PC-9 (cell line): ENCODE results near the gene VN1R5. TPM values are rescaled to one million over a fixed set of nuclear protein-coding genes. Genes with fewer than 3 reads are reported as not detected.
"Not testable (repeated sequence)": the region's sequence is repeated elsewhere in the genome, so short reads cannot be mapped to it uniquely, and the experiment has no call there.

Source experiments
- Bru-seq: library from RNA; stranded (reverse); fragments of 400-500 nt; gene quantifications from one replicate; lab custom pipeline; 2021; lab: Mats Ljungman, UMichigan
- BruChase-seq, 2 experiments: library from RNA; stranded (reverse); fragments of 400-500 nt; gene quantifications; one replicate each; lab custom pipeline; 2021; lab: Mats Ljungman, UMichigan
- BruUV-seq: library from RNA; stranded (reverse); fragments of 400-500 nt; replicated peaks from 2 replicates; lab custom pipeline; 2021; lab: Mats Ljungman, UMichigan
- CTCF ChIA-PET: fragments of 300-600 bp; sonication (Branson Sonifier 250); formaldehyde crosslinking; loops from one replicate; lab custom pipeline; 2022; ENCODE audit warnings: antibody characterized with exemption; lab: Charles Lee
- POLR2A ChIA-PET: fragments of 300-600 bp; sonication (Branson Sonifier 250); formaldehyde crosslinking; loops from one replicate; lab custom pipeline; 2022; ENCODE audit warnings: antibody characterized with exemption; ENCODE audit not compliant: unreplicated experiment; lab: Charles Lee
- DNase-seq, 2 experiments: peaks; one replicate each; pipeline versions ENCODE4 v3.0.0 to v3.0.0-alpha.2; 2015 to 2022; ENCODE audit warnings: mixed read lengths in 1 of 2
- H2AFZ ChIP-seq: fragments of 200-600 bp; sonication (generic); 2 replicates; pipeline ENCODE4 v1.8.1; 2017; ENCODE audit warnings: antibody characterized with exemption
- H3F3A ChIP-seq: fragments of 200-600 bp; sonication (generic); 2 replicates; pipeline ENCODE4 v1.8.1; 2017; ENCODE audit warnings: antibody characterized with exemption, mild to moderate bottlenecking, low read depth; ENCODE audit not compliant: insufficient read depth
- H3K27ac ChIP-seq: fragments of 200-600 bp; sonication (generic); 2 replicates; pipeline ENCODE4 v1.6.1; 2016; ENCODE audit warnings: mixed run types
- H3K27me3 ChIP-seq: fragments of 200-600 bp; sonication (generic); 2 replicates; pipeline ENCODE4 v1.6.1; 2016; ENCODE audit warnings: low read depth, mixed run types; ENCODE audit not compliant: insufficient read depth
- H3K36me3 ChIP-seq: fragments of 200-600 bp; sonication (generic); 2 replicates; pipeline ENCODE4 v1.6.1; 2016; ENCODE audit warnings: low read depth, mixed run types
- H3K4me1 ChIP-seq: fragments of 200-600 bp; sonication (generic); replicated peaks from 2 replicates; pipeline ENCODE4 v1.6.1; 2016; ENCODE audit warnings: mixed run types; ENCODE audit not compliant: insufficient read depth
- H3K4me2 ChIP-seq: fragments of 200-600 bp; sonication (generic); 2 replicates; pipeline ENCODE4 v1.6.1; 2017; ENCODE audit warnings: mixed run types
- H3K4me3 ChIP-seq: fragments of 200-600 bp; sonication (generic); 2 replicates; pipeline ENCODE4 v1.6.1; 2016; ENCODE audit warnings: mixed run types
- H3K79me2 ChIP-seq: fragments of 200-600 bp; sonication (generic); 2 replicates; pipeline ENCODE4 v1.6.1; 2017; ENCODE audit warnings: low read depth, mixed run types
- H3K9me2 ChIP-seq: fragments of 200-600 bp; sonication (generic); 2 replicates; pipeline ENCODE4 v1.8.1; 2017; ENCODE audit warnings: mild to moderate bottlenecking; ENCODE audit not compliant: insufficient read depth
- H3K9me3 ChIP-seq: fragments of 200-600 bp; sonication (generic); 2 replicates; pipeline ENCODE4 v1.8.1; 2016; ENCODE audit warnings: low read depth; ENCODE audit not compliant: insufficient read depth
- H4K20me1 ChIP-seq: fragments of 200-600 bp; sonication (generic); 2 replicates; pipeline ENCODE4 v1.8.1; 2017; ENCODE audit not compliant: insufficient read depth
- CTCF ChIP-seq: fragments of 200-600 bp; sonication (generic); conservative IDR thresholded peaks from 2 replicates; pipeline ENCODE4 v1.6.1; 2017; ENCODE audit warnings: mixed run types, antibody characterized with exemption, mild to moderate bottlenecking, moderate library complexity
- EZH2 ChIP-seq: fragments of 200-600 bp; sonication (generic); IDR thresholded peaks from 2 replicates; pipeline ENCODE4 v1.8.0; 2017; ENCODE audit warnings: antibody characterized with exemption, low read depth
- intact Hi-C: fragments of 100-400 bp; cut with micrococcal nuclease; formaldehyde crosslinking; loops from one replicate; pipeline ENCODE4 v1.10.0; 2022; ENCODE audit not compliant: unreplicated experiment
- long read RNA-seq: library from polyadenylated mRNA; stranded (forward); transcript quantifications from one replicate; pipeline ENCODE4 v2.0.0, GENCODE V29; 2022
- total RNA-seq: library from RNA; stranded (reverse); gene quantifications from 2 replicates; pipeline ENCODE4 v1.2.3, GENCODE V29; 2021

Gene VN1R5
- total RNA-seq: not detected in 2 replicates
- Bru-seq, nascent RNA: not detected
- BruChase-seq, experiment 1, labeled RNA remaining after a 2-hour chase: not detected
- BruChase-seq, experiment 2, labeled RNA remaining after a 6-hour chase: not detected
- long read RNA-seq: 0 reads

DNA sequence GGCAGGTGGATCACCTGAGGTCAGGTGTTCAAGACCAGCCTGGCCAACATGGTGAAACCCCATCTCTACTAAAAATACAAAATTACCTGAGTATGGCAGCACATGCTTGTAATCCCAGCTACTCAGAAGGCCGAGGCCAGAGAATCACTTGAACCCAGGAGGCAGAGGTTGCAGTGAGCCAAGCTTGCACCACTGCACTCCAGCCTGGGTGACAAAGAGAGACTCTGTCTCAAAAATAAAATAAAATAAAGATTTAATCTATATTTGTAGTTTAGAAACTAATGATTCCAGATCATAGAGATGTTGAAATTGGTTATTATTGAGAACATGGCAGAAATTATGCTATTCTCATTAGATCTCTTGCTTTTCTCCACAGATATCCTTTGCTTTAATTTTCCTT, at the start of gene VN1R5:
VN1R5 (plus strand) TSS at position 301 of the 400 bp plus-strand sequence.
- H3K9me2 ChIP-seq, H3K4me2 ChIP-seq, H3K4me3 ChIP-seq, H3K27ac ChIP-seq, H3K79me2 ChIP-seq, H2AFZ ChIP-seq, BruUV-seq, POLR2A ChIA-PET, DNase-seq, H3K4me1 ChIP-seq, CTCF ChIA-PET, H3K36me3 ChIP-seq, intact Hi-C loops, H3K9me3 ChIP-seq, H3F3A ChIP-seq, H4K20me1 ChIP-seq, H3K27me3 ChIP-seq: not testable (repeated sequence)

DNA sequence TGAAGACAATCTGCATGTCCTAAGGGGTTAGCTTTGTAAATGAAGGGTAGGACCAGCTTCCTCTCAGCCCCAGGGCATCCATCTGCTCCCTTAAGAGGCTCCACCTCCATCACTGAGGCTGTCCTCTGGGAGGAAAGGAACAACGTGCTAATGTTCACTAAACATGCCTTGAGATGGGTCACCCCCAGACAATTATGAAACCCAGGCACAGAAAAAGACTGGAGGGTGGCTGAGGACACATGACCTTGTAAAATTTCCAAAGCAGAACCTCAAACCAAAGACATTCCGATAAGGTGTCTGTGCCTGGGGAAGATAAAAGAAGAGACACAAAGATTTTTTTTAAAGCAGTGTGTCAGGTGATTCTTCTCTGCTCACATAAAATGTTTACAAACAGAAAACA, 46.5 kb upstream of the VN1R5 start:
- H3K4me3 ChIP-seq: peak overlapping the region; percentile 90; the same call in 1 of the 2 replicates
- peaks cover 9% of the 10 kb centered on the region; the same call in 1 of the 2 replicates for H3K4me1 ChIP-seq
- POLR2A ChIA-PET: interaction anchor here (0.7 kb wide), 1 partner anchor 27 kb away, joined by 5 read pairs; no protein-coding TSS in a partner anchor
- no peaks in the 10 kb centered on the region for H3K9me3 ChIP-seq
- no peaks in the 10 kb centered on the region for H3K36me3 ChIP-seq
- peak overlapping the region; percentile 95 for H3K4me2 ChIP-seq
- no peaks in the 10 kb centered on the region for H3K27me3 ChIP-seq
- TSS peak; percentile 51 for BruUV-seq
- H3K79me2 ChIP-seq: peaks cover 28% of the 10 kb centered on the region
- H3K27ac ChIP-seq: no peak overlapping the region
- TF ChIP-seq CTCF: no peak
- no peak for TF ChIP-seq EZH2
- intact Hi-C loops: no loop called here
- peak overlapping the region; percentile 89; the same call in 1 of the 2 replicates for H2AFZ ChIP-seq
- no peaks in the 10 kb centered on the region for H3K9me2 ChIP-seq
- CTCF ChIA-PET: no interaction called here
- no peaks in the 10 kb centered on the region; the same call in 1 of the 2 replicates for H4K20me1 ChIP-seq
- no peak for DNase-seq
- H3F3A ChIP-seq: no peaks in the 10 kb centered on the region

DNA sequence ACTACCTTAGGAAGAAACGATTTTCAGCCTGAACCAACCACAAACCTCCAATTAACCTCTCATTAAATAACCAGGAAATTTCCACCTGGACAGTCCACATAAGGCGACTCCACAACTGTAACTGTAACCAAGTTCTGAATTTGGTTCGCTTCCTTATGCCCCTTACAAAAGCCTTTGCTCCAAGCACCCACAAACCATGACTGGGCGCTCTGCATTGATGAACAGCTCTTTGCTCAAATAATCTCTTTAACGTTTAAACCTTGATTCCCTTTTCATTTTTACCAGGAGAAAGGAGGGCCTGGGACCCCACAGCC, 45.9 kb upstream of the VN1R5 start:
- TF ChIP-seq EZH2 (no peak), CTCF (no peak)

More for the DNA sequence above, 45.9 kb upstream of the VN1R5 start:
- no peaks in the 10 kb centered on the region; the same call in 1 of the 2 replicates for H4K20me1 ChIP-seq
- CTCF ChIA-PET: no interaction called here
- no peaks in the 10 kb centered on the region for H3F3A ChIP-seq
- POLR2A ChIA-PET: no interaction called here
- no peaks in the 10 kb centered on the region for H3K9me2 ChIP-seq
- peak overlapping the region; percentile 90 for H3K4me3 ChIP-seq
- no peaks in the 10 kb centered on the region for H3K36me3 ChIP-seq
- H3K4me2 ChIP-seq: peak overlapping the region; percentile 95
- H3K79me2 ChIP-seq: peaks cover 28% of the 10 kb centered on the region
- H3K4me1 ChIP-seq: peaks cover 9% of the 10 kb centered on the region; the same call in 1 of the 2 replicates
- no peak for DNase-seq
- intact Hi-C loops: loop anchor here (1.0 to 2.0 kb wide), 2 partner anchors 121 to 202 kb away; partner anchors contain the start of genes ZNF496 and ZNF695
- H3K9me3 ChIP-seq: no peaks in the 10 kb centered on the region
- BruUV-seq: no TSS peak
- 0 out of 2 replicates have a peak overlapping the region, but pooled peaks have one; percentile 34 for H3K27ac ChIP-seq
- H3K27me3 ChIP-seq: no peaks in the 10 kb centered on the region
- peak overlapping the region; percentile 89 for H2AFZ ChIP-seq
